ENCODE data around the gene GALE.

DNA sequence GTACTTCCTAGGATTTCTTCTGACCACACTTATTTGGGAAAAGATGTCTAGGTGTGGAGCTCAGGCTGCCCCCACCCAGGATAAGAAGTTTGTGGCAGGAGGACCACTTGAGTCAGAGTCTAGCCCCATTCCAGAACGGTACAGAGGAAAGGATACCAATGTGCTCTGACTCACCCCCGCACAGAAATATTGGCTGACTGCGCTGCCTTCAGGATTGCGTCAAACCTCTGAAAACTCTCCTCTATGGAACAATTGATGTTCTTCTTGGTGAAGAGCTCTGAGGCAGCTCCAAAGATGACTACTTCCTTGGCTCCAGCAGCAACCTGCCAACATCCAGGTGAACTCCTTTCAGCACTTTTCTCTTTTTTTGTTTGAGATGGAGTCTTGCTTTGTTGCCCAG is 13.5 kb upstream of the GALE start:
- no peak for TF ChIP-seq EZH2 (IDR thresholded peaks at IDR 0.05; ENCODE audit: borderline replicate concordance, low read length)
- TF ChIP-seq, protein P1, sequence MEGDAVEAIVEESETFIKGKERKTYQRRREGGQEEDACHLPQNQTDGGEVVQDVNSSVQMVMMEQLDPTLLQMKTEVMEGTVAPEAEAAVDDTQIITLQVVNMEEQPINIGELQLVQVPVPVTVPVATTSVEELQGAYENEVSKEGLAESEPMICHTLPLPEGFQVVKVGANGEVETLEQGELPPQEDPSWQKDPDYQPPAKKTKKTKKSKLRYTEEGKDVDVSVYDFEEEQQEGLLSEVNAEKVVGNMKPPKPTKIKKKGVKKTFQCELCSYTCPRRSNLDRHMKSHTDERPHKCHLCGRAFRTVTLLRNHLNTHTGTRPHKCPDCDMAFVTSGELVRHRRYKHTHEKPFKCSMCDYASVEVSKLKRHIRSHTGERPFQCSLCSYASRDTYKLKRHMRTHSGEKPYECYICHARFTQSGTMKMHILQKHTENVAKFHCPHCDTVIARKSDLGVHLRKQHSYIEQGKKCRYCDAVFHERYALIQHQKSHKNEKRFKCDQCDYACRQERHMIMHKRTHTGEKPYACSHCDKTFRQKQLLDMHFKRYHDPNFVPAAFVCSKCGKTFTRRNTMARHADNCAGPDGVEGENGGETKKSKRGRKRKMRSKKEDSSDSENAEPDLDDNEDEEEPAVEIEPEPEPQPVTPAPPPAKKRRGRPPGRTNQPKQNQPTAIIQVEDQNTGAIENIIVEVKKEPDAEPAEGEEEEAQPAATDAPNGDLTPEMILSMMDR (IDR thresholded peaks at IDR 0.05; ENCODE audit: low read length) = no peak

Data from OCI-LY1 (cell line).